HG03135 (cell line): ENCODE measurements around the gene XXYLT1.

Experiments used
- ATAC-seq: cut with Tn5 transposase; IDR thresholded peaks from one replicate; pipeline ENCODE4 v1.9.1; 2021; ENCODE audit warnings: mild to moderate bottlenecking, moderate library complexity; ENCODE audit not compliant: unreplicated experiment

The XXYLT1 gene

GRCh38 chr3:195071916-195072820, 198.8 kb downstream of the XXYLT1 start:
- ATAC-seq = no peak

GRCh38 chr3:195071011-195071728, 199.8 kb downstream of the XXYLT1 start:
- no peak for ATAC-seq

DNA sequence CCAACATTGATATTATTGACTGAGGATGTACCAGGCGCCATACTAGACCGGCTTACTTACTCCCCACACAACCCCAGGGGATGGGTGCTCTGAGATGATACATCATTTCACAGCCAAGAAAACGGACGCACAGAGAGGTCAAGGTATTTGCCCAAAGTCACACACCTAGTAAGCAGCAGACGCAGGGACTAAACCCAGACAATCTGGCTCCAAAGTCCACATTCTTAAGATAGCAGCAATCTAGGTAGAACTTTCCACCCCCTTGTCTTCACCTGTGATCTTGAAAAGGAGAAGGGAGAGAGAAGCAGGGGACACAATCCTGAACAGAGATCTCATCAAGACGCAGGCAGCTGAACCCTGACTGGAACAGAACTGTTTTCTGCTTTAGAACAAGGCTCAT, 200.6 kb downstream of the XXYLT1 start:
- ATAC-seq = no peak

- ATAC-seq = no peak
Measured at GRCh38 chr3:195069501-195070251, 201.3 kb downstream of the XXYLT1 start.

GRCh38 chr3:195068084-195069080, 202.6 kb downstream of the XXYLT1 start:
- no peak for ATAC-seq

DNA sequence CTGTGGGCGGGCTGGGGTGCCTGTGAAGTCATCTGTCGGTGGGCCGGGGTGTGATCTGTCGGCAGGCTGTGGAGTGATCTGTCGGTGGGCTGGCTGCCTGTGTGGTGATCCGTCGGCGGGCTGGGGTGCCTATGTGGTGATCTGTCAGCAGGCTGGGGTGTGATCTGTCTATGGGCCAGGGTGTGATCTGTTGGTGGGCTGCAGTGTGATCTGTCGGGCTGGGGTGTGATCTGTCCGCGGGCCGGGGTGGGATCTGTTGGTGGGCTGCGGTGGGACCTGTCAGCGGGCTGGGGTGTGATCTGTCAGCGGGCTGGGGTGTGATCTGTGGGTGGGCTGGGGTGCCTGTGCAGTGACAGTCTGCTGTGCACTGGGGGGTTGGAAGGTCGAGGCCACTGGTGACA, 204.5 kb downstream of the XXYLT1 start:
- no peak for ATAC-seq

DNA sequence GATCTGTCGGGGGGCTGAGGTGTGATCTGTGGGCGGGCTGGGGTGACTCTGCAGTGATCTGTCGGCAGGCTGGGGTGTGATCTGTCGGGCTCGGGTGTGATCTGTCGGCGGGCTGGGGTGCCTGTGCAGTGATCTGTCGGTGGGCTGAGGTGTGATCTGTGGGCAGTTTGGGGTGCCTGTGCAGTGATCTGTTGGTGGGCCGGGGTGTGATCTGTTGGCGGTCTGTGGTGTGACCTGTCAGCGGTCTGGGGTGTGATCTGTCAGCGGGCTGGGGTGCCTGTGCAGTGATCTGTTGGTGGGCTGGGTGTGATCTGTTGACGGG, 205.1 kb downstream of the XXYLT1 start:
- ATAC-seq = no peak

GRCh38 chr3:195065142-195065863, 205.7 kb downstream of the XXYLT1 start:
- ATAC-seq = no peak

DNA sequence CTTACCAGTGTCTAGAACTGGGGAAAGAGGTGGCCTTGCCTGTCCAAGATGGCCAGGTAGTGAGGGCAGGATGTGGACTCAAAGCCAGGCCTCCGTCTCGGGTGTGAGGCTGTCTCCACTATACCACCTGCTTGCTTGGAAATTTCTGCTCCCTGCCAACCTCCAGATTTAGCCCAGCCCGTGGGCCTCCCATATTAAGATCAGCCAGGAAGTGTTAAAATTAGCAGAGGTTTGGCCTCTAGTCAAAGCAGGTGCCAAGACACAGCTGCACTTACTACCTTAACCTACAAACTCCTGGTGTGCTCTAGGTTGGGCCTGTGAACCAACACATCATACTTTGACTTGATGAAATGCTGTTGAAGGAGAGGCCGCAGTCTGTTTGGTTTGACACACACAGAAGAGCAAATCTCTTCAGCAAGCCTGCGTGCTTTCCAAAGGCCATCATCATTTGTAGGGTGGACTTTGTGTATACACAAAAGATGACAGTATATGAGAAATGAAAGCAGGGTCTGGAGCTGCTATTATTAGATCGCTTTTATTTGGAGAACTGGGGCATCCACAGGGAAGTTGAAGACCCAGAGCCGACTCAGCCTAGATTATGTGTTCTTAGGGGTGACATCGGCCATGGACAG, 206.5 kb downstream of the XXYLT1 start:
- ATAC-seq = no peak

DNA sequence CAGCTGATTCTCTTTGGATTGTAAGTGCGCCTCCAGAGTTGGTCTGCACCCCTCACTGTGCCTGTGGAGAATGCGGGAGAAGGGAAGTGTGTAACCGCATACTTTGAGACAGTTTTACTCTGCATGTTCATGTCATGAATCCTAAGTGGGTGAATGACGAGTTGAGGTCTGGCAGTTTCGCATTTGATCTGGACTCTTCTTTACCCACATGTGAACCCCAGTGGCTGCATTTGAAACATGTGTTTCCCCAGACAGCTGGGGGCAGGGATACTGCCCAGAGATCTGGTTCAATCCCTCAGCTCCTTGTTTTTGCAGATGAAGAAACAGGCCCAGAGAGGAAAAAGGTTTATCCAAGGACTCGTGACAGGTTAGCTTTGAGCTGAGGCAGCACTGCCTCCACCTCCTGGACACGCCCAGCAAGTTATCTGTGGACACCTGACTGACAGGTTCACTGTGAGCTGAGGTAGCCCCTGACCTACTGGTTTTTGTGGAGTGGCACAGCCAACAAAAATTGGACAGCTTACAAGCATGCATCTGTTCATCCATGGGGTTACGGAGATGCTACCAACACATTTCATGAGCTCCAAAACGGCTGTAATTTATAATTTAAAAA, 207.3 kb downstream of the XXYLT1 start:
- no peak for ATAC-seq

DNA sequence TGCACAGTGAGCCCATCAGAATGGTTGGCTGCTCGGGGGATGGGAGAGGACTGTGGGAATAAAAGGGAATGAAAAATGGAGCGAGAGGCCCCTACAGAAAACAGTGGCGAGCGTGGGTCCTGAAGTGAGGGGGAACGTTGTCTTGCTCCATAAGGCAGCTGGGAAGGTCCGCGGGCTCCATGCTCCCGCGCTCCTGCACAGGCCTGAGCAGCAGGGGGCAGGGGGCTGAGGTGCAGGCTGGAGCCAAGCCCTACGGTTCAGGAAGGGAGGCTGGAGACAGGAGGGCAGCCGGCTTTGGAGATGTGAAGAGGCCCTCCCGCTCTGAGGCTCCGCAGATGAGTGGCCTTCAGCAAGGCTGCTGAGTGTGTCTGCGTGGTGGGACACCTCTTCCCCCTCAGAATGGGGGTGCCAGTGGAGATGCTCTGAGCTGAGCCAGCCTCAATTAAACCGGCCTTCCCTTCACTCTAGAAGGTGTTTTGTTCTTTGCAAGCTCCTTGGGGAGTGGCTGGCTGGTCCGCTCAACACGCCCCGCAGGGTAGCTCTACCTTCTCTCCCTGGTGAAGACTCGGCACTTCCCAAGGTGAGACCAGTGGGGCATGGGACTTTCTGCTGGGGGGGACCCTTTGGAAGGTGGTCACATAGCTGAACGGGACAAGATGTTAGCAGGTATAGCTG, 208.0 kb downstream of the XXYLT1 start:
- ATAC-seq = no peak

DNA sequence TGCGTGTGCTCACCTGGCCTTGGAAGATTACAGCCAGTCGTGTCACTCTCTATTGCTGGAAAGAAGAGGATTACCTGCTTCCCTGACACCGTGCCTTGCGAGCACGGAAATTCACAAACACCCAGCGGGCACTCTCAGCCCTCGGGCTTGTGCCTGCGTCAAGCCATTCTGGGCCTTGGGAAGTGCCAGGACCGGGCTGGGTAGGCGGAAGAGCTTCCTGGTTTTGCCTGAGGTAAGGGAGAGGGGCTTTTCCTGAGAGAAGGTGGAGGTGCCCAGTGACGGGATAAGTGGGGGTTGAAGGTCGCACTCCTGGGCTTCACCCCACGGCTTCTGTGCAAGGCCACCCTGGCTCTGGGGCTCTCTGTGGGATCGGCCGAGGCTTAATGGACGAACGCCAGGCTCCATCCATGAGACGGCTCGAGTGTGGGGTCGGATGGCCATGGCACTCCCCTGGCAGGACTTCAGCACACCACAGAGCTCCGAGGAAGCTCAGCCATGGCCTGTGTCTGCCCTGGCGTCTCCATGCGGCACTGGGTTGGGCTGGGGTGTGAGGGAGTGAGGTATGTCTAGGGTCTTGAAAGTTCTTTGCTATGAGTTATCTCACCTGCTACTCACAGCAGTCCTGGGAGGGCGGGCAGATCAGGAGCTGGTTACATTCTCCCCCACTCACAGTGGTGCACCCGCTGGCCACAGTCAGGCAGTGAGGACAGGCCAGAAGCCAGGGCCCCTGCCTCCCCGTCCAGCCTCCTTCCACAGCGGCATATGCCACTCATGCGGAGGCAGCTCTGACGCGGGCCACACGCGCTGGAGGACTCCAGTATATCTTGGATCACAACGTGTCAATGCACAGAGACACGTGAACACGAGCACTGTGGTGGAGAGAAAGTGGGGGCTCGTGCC, 209.0 kb downstream of the XXYLT1 start:
- no peak for ATAC-seq

GRCh38 chr3:195060531-195061291, 210.2 kb downstream of the XXYLT1 start:
- ATAC-seq = no peak

DNA sequence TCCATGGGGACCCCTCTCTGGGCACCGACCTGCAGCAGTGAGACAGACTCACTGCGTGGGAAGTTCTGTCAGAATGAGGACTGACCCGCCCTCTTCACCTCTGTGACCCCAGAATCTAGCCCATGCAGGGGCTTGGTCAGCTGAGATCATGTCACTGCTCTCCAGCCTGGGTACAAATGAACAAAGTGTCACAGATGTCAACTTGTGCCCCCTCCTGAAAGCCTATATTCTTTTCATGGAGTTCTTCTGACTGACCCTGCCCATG, 210.8 kb downstream of the XXYLT1 start:
- no peak for ATAC-seq

GRCh38 chr3:195059471-195060216, 211.3 kb downstream of the XXYLT1 start:
- no peak for ATAC-seq

DNA sequence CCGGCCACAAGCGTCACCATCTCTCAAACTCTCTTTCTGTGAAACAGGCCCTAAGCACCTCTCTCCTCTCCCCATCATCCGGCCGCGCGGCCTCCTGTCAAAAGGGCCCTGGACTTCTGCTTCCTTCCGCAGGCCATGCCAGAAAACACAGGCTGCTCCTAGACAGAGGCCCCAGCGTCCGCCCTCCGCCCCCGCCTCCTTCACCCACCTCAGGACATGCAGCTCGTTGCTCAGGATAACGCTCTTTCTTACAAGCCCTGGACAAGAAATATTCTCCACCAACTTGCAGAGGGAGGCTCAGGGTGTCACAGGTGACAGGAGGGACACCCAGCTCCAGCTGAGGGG, 212.0 kb downstream of the XXYLT1 start:
- ATAC-seq = no peak
